GM19328 (cell line): ENCODE data around the gene PLA2G4E.

Experiments
- ATAC-seq: cut with Tn5 transposase; IDR thresholded peaks from one replicate; pipeline ENCODE4 v1.9.1; 2021; ENCODE audit warnings: mild to moderate bottlenecking, moderate library complexity; ENCODE audit not compliant: unreplicated experiment

The PLA2G4E gene

DNA sequence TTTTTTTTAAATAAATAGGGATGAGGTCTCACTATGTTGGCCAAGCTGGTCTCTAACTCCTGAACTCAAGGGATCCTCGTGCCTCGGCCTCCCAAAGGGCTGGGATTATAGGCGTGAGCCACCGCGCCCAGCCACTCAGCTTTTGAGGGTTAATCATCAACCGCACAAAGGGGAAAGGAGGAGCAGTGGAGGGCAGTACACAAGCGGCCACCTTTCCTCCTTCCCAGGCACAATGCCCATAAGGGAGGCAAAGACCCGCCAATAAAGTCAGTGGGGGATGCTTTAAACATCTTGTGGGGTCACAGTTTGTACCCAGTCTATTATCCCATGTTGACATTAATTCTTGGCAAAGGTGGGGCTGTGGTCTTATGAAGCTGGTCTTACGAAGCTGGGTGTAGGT is 80.9 kb downstream of the PLA2G4E start:
- ATAC-seq: no peak

DNA sequence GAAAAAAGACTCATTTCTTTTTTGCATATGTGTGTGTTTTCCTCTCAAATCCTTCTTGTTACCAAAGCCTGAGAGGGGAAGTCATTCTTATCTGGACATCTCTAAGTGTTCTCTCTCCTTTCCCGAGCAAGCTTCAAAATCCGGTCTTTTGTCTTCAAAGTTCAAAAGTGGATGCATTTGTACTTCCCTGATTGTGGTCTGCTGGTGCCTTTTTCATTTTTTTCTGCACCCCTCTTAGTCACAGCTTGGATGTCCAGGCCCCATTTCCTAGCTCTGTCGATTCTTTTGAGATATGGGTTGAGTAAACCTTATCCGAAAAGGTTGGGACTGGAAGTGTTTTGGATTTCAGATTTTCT is 83.3 kb downstream of the PLA2G4E start:
- ATAC-seq: no peak

DNA sequence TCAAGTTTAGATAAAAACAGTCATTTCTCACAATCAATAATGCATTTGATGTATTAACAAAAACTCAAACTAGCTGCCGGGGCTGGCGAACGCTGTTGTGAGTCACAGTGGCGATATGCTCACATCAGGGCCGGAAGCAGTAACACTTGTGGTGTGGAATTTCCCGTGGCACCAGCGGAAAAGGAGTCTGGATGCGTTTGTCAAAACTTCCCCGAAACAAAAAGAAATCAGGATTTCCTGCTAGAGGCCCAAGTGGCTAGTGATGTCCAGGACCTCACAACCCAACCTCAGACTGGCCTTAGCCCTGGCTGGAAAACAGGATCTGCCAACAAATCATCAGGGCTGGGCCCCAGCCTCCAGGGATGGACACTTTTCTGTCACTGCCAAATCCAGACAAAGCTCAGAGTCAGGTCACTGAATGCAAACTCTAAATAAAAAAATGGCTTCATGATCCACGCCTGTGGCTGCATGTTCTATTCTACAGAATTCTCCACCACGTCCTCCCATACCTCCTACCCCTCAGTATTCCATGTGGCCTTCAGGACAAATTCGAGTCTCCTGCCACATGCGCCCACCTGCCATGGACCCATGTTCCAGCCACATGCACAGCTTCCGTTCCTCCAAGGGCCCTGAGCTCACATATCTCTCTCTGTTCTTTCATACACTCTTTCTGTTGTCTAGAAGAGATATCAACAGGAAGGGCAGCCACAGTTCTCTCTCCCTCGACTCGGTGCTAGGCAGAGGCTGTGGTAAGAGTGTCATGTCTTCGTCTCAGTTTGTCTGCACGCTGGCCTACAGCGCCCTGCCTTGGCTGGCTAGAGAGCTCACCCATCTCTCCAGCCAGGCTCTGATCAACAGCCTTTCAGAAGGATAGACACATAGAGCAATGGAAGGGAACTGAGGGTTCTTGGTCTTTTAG is 83.9 kb downstream of the PLA2G4E start:
- no peak for ATAC-seq

DNA sequence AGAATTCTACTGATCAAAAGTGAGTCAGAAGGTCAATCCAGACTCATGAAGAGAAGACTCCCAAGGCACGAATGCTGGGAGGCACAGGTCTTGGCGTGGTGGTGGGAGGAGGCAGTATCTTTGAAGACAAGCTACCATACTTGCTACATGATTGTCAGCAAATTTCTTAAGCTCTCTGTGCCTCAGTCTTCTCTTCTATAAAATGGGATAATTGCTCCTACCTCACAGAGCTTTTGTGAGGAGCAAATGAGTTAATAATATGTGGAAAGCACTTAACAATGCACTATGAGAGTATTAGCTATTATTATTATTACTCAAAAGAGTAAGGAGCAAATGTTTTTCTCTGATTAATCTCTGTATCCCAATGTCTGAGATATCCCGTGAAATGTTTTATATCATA is 84.7 kb downstream of the PLA2G4E start:
- no peak for ATAC-seq

DNA sequence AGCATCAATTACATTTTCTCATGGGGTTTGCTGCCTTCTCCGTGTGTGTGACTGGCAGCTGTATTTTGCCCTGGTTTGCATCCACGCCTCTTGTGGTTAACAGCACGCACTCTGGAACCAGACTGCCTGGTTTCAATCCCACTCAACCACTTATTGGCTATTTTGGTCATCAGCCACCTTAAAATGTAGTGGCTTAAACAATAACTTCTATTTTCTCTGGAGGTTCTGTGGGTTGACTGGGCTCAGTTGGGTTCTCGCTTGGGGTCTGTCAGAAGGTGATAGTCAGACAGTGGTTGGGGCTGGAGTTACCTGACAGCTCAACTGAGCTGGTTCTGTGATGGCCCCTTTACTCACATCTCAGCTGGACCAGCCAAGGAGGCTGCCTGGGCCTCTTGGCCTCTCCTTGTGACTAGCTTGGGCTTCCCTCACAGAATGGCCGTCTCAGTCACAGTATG is 85.2 kb downstream of the PLA2G4E start:
- ATAC-seq: no peak

DNA sequence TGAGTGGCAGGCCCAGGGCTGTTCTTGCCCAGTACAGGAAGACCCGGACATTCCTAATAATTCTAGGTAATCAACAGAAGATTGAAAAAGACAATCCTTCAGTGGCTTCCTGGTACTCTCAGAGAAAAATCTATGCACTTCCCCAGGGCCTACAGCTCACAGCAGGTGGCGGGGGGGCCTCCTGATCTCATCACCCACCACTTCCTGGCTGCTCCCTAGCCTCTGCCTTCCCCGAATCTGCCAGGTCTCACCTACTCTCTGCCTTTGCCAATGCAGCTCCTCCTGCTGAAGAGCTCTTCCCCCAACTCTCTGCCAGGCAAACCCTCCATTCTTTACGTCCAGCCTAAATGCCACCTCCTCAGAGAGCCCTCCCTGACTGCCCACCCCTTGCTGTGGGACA is 86.0 kb downstream of the PLA2G4E start:
- no peak for ATAC-seq

DNA sequence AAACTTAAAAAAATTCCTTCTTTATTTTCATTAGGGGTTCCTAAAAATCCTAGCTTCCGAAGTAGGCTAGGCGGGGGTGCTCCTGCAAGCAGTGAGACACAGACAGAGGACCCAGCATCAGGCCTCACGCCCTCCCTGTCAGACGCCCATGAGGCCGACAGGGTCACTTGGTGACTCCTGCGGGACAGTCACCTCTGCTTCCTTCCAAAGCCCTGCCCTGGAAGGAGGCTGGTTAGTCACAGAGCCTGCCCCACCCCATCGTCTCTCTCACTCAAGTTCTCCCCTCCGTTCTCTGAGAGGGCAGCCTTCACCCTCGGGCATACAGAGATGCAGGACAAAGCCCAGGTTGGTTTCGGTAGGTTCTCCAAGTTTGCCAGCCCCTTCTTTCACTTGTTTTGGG is 87.1 kb downstream of the PLA2G4E start:
- ATAC-seq: no peak

DNA sequence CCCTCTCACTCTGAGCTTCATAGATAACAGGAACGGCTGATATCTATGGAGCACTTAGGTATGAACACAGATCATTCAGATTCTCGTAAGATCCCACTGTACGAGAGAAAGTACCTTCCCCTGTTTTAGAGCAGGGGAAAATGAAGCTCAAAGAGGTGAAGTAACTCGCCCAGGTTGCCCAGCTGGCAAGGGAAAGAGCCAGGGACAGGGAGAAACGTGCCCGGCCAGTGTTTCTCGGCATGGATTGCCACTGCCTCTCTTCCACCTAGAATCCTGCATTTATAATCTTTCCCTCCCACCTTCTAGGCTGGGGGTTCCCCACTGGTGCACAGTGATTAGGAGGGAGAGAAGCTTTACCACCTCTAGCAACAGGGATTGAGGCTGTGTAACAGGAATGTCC is 87.5 kb downstream of the PLA2G4E start:
- no peak for ATAC-seq

DNA sequence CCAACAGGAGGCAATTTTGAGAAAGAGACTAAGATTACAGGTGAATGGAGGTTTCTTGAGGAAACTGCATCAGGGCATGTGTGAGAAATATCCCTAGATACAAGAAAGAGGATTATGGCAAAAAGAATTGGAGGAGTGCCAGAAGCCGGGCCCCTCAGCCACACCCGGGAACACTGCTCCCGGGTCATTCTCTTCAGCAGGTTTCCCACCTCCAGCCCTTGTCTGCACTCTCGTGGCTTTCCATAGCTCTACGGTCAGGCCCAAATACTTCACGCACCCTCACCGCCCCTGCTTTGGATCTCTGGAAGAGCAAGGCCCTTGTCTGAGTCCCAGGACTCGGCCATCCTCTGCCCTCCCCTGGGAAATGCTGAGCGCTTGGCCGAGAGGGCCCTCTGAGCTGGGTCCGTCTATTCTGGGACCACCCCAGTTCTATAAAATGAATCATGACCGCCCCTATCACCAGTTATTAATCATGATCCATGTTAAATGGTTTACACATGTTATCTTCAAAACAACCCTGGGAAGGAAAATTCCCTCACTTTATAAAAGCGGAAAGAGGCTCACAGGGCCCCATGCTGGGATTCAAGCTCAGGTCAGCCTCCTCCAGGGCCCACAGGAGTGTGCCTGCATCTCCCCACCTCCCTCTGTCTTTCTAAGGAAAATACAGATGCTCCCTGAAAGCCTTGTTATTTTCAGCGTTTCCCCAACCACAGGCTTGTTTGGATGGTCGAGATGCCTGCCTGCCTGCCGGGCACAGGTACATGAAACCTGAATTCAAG is 88.1 kb downstream of the PLA2G4E start:
- ATAC-seq: no peak

DNA sequence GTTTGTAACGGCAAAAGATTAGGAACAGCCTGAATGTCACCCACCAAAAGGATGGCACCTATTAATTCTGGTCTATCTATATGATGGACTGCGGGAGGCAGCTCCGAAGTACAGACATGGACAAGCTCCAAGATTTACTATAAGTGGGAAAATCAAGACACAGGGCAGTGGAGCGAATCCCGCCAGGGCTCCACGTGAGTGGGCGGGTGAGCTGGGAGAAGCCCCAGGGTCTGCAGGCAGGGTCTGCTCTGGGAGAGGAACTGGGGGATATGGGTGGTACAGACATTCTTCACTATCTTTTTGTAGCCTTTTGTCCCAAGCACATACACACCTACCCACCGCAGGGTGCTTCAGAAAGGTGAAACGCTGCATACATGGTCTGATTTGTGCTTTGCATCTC is 88.7 kb downstream of the PLA2G4E start:
- no peak for ATAC-seq
